Stimulated activated CD8-positive, alpha-beta memory T cell treated with anti-CD3 and anti-CD28 coated beads, Interleukin-15, amount 100 ng/mL, for 4 hours (primary cell): ENCODE measurements around the gene CYP4F12.

Experiments used
- DNase-seq, 2 donors: peaks; one replicate each; pipeline ENCODE4 v3.0.0-alpha.2; 2020; ENCODE audit warnings: low read depth in 2 of 2

The CYP4F12 gene

GRCh38 chr19:15672580-15673175 is at the start of gene CYP4F12:
TSS of gene CYP4F12 (plus strand) at chr19:15673087. CDS start at chr19:15673530, 443 bp downstream.
- peak in 1 of 2 donors; percentile 3 for DNase-seq

- no peak for DNase-seq
These were observed 49.1 kb upstream of the CYP4F12 start for GRCh38 chr19:15623711-15624318.

- no peak for DNase-seq
These were observed 44.5 kb upstream of the CYP4F12 start for GRCh38 chr19:15628236-15629002.

- peak; percentile 64 to 71 for DNase-seq
These were observed 43.6 kb upstream of the CYP4F12 start for GRCh38 chr19:15629003-15629880.

- no peak for DNase-seq
These were observed 41.1 kb upstream of the CYP4F12 start for GRCh38 chr19:15631817-15632216.

GRCh38 chr19:15633082-15633835 is 39.6 kb upstream of the CYP4F12 start:
- DNase-seq = no peak

- no peak for DNase-seq
These were observed 38.8 kb upstream of the CYP4F12 start for GRCh38 chr19:15634105-15634504.

GRCh38 chr19:15635016-15635805 is 37.7 kb upstream of the CYP4F12 start:
- DNase-seq = no peak

GRCh38 chr19:15636026-15636425 is 36.9 kb upstream of the CYP4F12 start:
- DNase-seq = no peak

GRCh38 chr19:15639596-15639995 is 33.3 kb upstream of the CYP4F12 start:
- no peak for DNase-seq

GRCh38 chr19:15640294-15640903 is 32.5 kb upstream of the CYP4F12 start, which contains the start of gene CYP4F3:
TSS of gene CYP4F3 (plus strand) at chr19:15640897. CDS start at chr19:15641416, 519 bp downstream.
- no peak for DNase-seq

GRCh38 chr19:15640904-15641597 is 31.8 kb upstream of the CYP4F12 start:
- DNase-seq = no peak

- no peak for DNase-seq
These were observed 30.9 kb upstream of the CYP4F12 start for GRCh38 chr19:15641901-15642491.

GRCh38 chr19:15642807-15643206 is 30.1 kb upstream of the CYP4F12 start:
- DNase-seq = no peak

GRCh38 chr19:15643387-15643786 is 29.5 kb upstream of the CYP4F12 start:
- no peak for DNase-seq

- no peak for DNase-seq
These were observed 28.7 kb upstream of the CYP4F12 start for GRCh38 chr19:15644066-15644741.

- no peak for DNase-seq
These were observed 28.1 kb upstream of the CYP4F12 start for GRCh38 chr19:15644816-15645215.

- DNase-seq = no peak
These were observed 23.4 kb upstream of the CYP4F12 start for GRCh38 chr19:15649526-15649925.
